ENCODE measurements around the gene SLMAP. TPM values are rescaled to one million over a fixed set of nuclear protein-coding genes. Genes with fewer than 3 reads are reported as not detected.

SLMAP gene
- total and polyA plus RNA-seq, 2 of the 13 experiments (the other 11 are each of a cell fraction or from before 2014, with no cell fraction given) = 24.0 to 48.3 TPM

DNA sequence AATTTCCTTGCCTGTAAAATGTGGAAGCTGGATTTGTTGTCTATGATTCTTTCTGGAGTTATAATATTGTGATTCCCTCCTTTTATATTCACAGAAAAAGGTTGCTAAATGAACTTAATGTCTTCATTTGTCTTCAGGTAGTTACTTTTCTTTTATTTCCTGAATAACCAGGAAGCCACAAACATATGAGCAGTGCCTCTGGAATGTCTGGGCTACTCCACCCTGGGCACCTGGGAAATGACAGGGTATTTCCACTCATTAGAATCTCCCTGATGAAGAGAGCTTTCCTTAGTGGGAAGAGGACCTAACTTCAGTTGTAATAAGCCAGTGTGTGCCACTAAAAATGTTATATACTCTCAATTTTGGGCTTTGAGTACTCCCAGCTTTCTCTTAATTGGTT lies 3.8 kb upstream of the SLMAP start:
- BruUV-seq (replicated peaks) = no TSS peak

DNA sequence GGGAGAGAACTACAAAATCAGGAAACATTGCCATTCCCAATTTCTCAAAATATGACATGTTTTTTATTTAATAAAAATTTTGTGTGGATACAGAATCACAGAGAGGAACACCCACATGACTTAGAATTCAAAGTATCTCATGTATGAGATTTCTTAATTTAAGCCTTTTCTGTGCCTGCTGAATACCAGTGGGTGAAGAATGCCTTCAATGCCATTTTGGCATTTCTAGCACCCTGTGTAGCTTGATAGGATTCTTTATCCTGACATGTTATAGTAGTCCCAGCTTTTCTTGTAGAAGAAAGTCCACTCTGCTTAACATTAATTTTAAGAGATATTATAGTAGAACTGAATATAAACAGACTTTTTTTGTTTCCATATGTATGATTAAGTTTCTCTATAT lies 3.1 kb upstream of the SLMAP start:
- DNase-seq (ENCODE audit: low spot score) (no peak), ATAC-seq (no peak), FAIRE-seq (no peak)
- Histone ChIP-seq H3K9ac (ENCODE audit: insufficient read depth, low read depth, low read length) (no peak overlapping the region), H3K79me2 (ENCODE audit: insufficient read depth, low read length) (peaks cover 17% of the 10 kb centered on the region), H3K27me3 (ENCODE audit: control insufficient read depth in 1 of 2, insufficient read depth in 2 of 2, low read length in 2 of 2) (no peaks in the 10 kb centered on the region; a peak in 1 of 5 replicates), H3K4me1 (ENCODE audit: insufficient read depth, low read length) (peaks cover 16% of the 10 kb centered on the region), H3K4me3 (replicated peaks in 1 of 3; ENCODE audit: insufficient read depth in 1 of 3, low read depth in 2 of 3, low read length in 3 of 3) (no peak overlapping the region), H3K4me2 (ENCODE audit: low read depth, low read length) (no peak overlapping the region), H3K27ac (ENCODE audit: extremely low read length, insufficient read depth, low read length) (no peak overlapping the region), H4K20me1 (ENCODE audit: insufficient read depth, low read length) (peaks cover 7% of the 10 kb centered on the region), H3K9me3 (ENCODE audit: low read length) (no peaks in the 10 kb centered on the region), H3K36me3 (replicated peaks in 1 of 2; ENCODE audit: control insufficient read depth in 1 of 2, insufficient read depth in 2 of 2, low read length in 2 of 2) (no peaks in the 10 kb centered on the region), H2AFZ (ENCODE audit: low read length) (no peak overlapping the region)
- TF ChIP-seq GABPA (IDR thresholded peaks at IDR 0.05; ENCODE audit: low read depth, low read length) (no peak), GABPA (CRISPR knock-in tag; IDR thresholded peaks at IDR 0.05; ENCODE audit: low read depth) (no peak), PITX1 (CRISPR knock-in tag; IDR thresholded peaks at IDR 0.05) (no peak), POLR2AphosphoS5 (IDR thresholded peaks at IDR 0.05; ENCODE audit: low read depth, low read length) (no peak), ZNF160 (CRISPR knock-in tag; IDR thresholded peaks at IDR 0.05) (no peak), ZC3H13 (CRISPR knock-in tag; IDR thresholded peaks at IDR 0.05) (no peak), PTBP1 (IDR thresholded peaks at IDR 0.05; ENCODE audit: low read depth, low read length, poor library complexity, severe bottlenecking) (no peak), MAFG (CRISPR knock-in tag; IDR thresholded peaks at IDR 0.05) (no peak)
- intact Hi-C loops (cut with micrococcal nuclease; ENCODE audit: unreplicated experiment) (no loop called here), in situ Hi-C loops (cut with HindIII; ENCODE audit: extremely low pct_ligation_motif_present, low pct_unique_long_range_greater_than_20kb) (no loop called here)
- CTCF ChIA-PET (ENCODE audit: low intra/inter-chr PET ratio, low total read pairs) = no interaction called here
- POLR2A ChIA-PET = interaction anchor here (0.6 kb wide), 1 partner anchor 116 kb away, joined by 3 read pairs; no protein-coding TSS in a partner anchor
- no TSS peak for BruUV-seq (replicated peaks)

More for the DNA sequence above, 3.8 kb upstream of the SLMAP start:
- DNase-seq (ENCODE audit: low spot score) (no peak), ATAC-seq (no peak), FAIRE-seq (no peak)
- no peak overlapping the region for H2AFZ ChIP-seq (ENCODE audit: low read length)
- no peak overlapping the region for H3K4me3 ChIP-seq (replicated peaks in 1 of 3; ENCODE audit: insufficient read depth in 1 of 3, low read depth in 2 of 3, low read length in 3 of 3)
- H3K79me2 ChIP-seq (ENCODE audit: insufficient read depth, low read length) = peaks cover 10% of the 10 kb centered on the region
- intact Hi-C loops (cut with micrococcal nuclease; ENCODE audit: unreplicated experiment) = no loop called here
- H3K27ac ChIP-seq (ENCODE audit: extremely low read length, insufficient read depth, low read length) = no peak overlapping the region
- TF ChIP-seq ZSCAN9 (CRISPR knock-in tag; IDR thresholded peaks at IDR 0.05; ENCODE audit: borderline replicate concordance) = no peak
- no peak for TF ChIP-seq SNAPC2 (CRISPR knock-in tag; IDR thresholded peaks at IDR 0.05)
- TF ChIP-seq BORCS8-MEF2B (CRISPR knock-in tag; IDR thresholded peaks at IDR 0.05) = no peak
- no peak for TF ChIP-seq ZBTB21 (CRISPR knock-in tag; IDR thresholded peaks at IDR 0.05)
- TF ChIP-seq TBX2 (CRISPR knock-in tag; IDR thresholded peaks at IDR 0.05; ENCODE audit: borderline replicate concordance) = no peak
- TF ChIP-seq BHLHE40 (IDR thresholded peaks at IDR 0.05; ENCODE audit: low read length) = no peak
- TF ChIP-seq ISL2 (CRISPR knock-in tag; IDR thresholded peaks at IDR 0.05) = no peak
- no peak for TF ChIP-seq ZNF766 (CRISPR knock-in tag; IDR thresholded peaks at IDR 0.05; ENCODE audit: borderline replicate concordance)
- no peak for TF ChIP-seq ZNF296 (CRISPR knock-in tag; conservative IDR thresholded peaks at IDR 0.05)
- TF ChIP-seq SAFB2 (CRISPR knock-in tag; IDR thresholded peaks at IDR 0.05; ENCODE audit: borderline replicate concordance, low read depth) = no peak
- no peak for TF ChIP-seq MAFF (IDR thresholded peaks at IDR 0.05; ENCODE audit: low read depth, low read length)
- TF ChIP-seq ISX (CRISPR knock-in tag; conservative IDR thresholded peaks at IDR 0.05) = no peak
- H3K9ac ChIP-seq (ENCODE audit: insufficient read depth, low read depth, low read length) = no peak overlapping the region
- H4K20me1 ChIP-seq (ENCODE audit: insufficient read depth, low read length) = peaks cover under 1% of the 10 kb centered on the region; the same call in 1 of the 2 replicates
- CTCF ChIA-PET (ENCODE audit: low intra/inter-chr PET ratio, low total read pairs) = no interaction called here
- in situ Hi-C loops (cut with HindIII; ENCODE audit: extremely low pct_ligation_motif_present, low pct_unique_long_range_greater_than_20kb) = no loop called here
- peaks cover 16% of the 10 kb centered on the region for H3K4me1 ChIP-seq (ENCODE audit: insufficient read depth, low read length)
- POLR2A ChIA-PET = no interaction called here
- H3K4me2 ChIP-seq (ENCODE audit: low read depth, low read length) = no peak overlapping the region
- no peaks in the 10 kb centered on the region for H3K9me3 ChIP-seq (ENCODE audit: low read length)
- H3K27me3 ChIP-seq (ENCODE audit: control insufficient read depth in 1 of 2, insufficient read depth in 2 of 2, low read length in 2 of 2) = no peaks in the 10 kb centered on the region; a peak in 1 of 5 replicates
- H3K36me3 ChIP-seq (replicated peaks in 1 of 2; ENCODE audit: control insufficient read depth in 1 of 2, insufficient read depth in 2 of 2, low read length in 2 of 2) = no peaks in the 10 kb centered on the region
